Activated CD4-positive, alpha-beta memory T cell treated with anti-CD3 and anti-CD28 coated beads, Interleukin-2, amount 10 ng/mL, durations not matched to agents 7 days and 5 days (primary cell): ENCODE results near the gene TOM1. TPM values are rescaled to one million over a fixed set of nuclear protein-coding genes. Genes with fewer than 3 reads are reported as not detected.

ENCODE experiments used
- CTCF ChIA-PET: fragments of 350-600 bp; sonication (Branson Sonifier 250); formaldehyde crosslinking; loops from one replicate; lab custom pipeline; 2021; ENCODE audit warnings: antibody characterized with exemption, inconsistent platforms; lab: Charles Lee
- POLR2A ChIA-PET: fragments of 350-600 bp; sonication (Branson Sonifier 250); formaldehyde crosslinking; loops from one replicate; lab custom pipeline; 2021; ENCODE audit warnings: antibody characterized with exemption; lab: Charles Lee
- DNase-seq: peaks from one replicate; pipeline ENCODE4 v3.0.0-alpha.2; 2020
- H3K27ac Mint-ChIP-seq: one replicate; pipeline ENCODE4 v1.8.0; 2021; ENCODE audit warnings: mild to moderate bottlenecking, mixed read lengths
- H3K27me3 Mint-ChIP-seq: one replicate; pipeline ENCODE4 v1.8.0; 2021; ENCODE audit warnings: mixed read lengths
- H3K36me3 Mint-ChIP-seq: one replicate; pipeline ENCODE4 v1.8.0; 2021; ENCODE audit warnings: low read depth, mixed read lengths
- H3K4me1 Mint-ChIP-seq: one replicate; pipeline ENCODE4 v1.8.0; 2021; ENCODE audit warnings: mixed read lengths
- H3K4me3 Mint-ChIP-seq: one replicate; pipeline ENCODE4 v1.8.0; 2021; ENCODE audit warnings: mild to moderate bottlenecking, mixed read lengths
- H3K9me3 Mint-ChIP-seq: one replicate; pipeline ENCODE4 v1.8.0; 2021; ENCODE audit warnings: mixed read lengths
- total RNA-seq, 2 experiments: library from RNA; stranded (reverse); gene quantifications; one replicate each; pipeline ENCODE4 v1.2.3, GENCODE V29; 2021

TOM1 gene
- total RNA-seq, 2 experiments from 2014 or later = 37.3 to 41.4 TPM

GRCh38 chr22:35276019-35276418 lies 23.7 kb upstream of the TOM1 start:
- no peaks in the 10 kb centered on the region for H3K9me3 Mint-ChIP-seq
- H3K4me1 Mint-ChIP-seq = peaks cover 29% of the 10 kb centered on the region
- ChIA-PET POLR2A (no interaction called here), CTCF (interaction anchor here (1.2 kb wide), 1 partner anchor 126 kb away, joined by 4 read pairs; no protein-coding TSS in a partner anchor)
- peaks cover 48% of the 10 kb centered on the region for H3K36me3 Mint-ChIP-seq
- H3K27me3 Mint-ChIP-seq = no peaks in the 10 kb centered on the region
- no peak for DNase-seq
- H3K4me3 Mint-ChIP-seq = no peak overlapping the region
- no peak overlapping the region for H3K27ac Mint-ChIP-seq

GRCh38 chr22:35288116-35288515 lies 11.6 kb upstream of the TOM1 start:
- ChIA-PET POLR2A (no interaction called here), CTCF (no interaction called here)
- Mint-ChIP-seq H3K27me3 (no peaks in the 10 kb centered on the region), H3K9me3 (no peaks in the 10 kb centered on the region), H3K4me3 (no peak overlapping the region), H3K36me3 (peaks cover 58% of the 10 kb centered on the region), H3K4me1 (peaks cover under 1% of the 10 kb centered on the region), H3K27ac (no peak overlapping the region)
- DNase-seq = no peak

GRCh38 chr22:35292786-35293185 lies 6.9 kb upstream of the TOM1 start:
- Mint-ChIP-seq H3K27ac (no peak overlapping the region), H3K4me3 (no peak overlapping the region), H3K4me1 (no peaks in the 10 kb centered on the region), H3K36me3 (peaks cover 43% of the 10 kb centered on the region), H3K9me3 (no peaks in the 10 kb centered on the region), H3K27me3 (no peaks in the 10 kb centered on the region)
- DNase-seq = no peak
- CTCF ChIA-PET = no interaction called here
- POLR2A ChIA-PET = interaction anchor here (0.8 kb wide), 1 partner anchor 35 kb away, joined by 4 read pairs; no protein-coding TSS in a partner anchor

GRCh38 chr22:35296051-35296450 lies 3.6 kb upstream of the TOM1 start:
- H3K27ac Mint-ChIP-seq = no peak overlapping the region
- H3K4me3 Mint-ChIP-seq = no peak overlapping the region
- no peaks in the 10 kb centered on the region for H3K27me3 Mint-ChIP-seq
- H3K36me3 Mint-ChIP-seq = peaks cover 32% of the 10 kb centered on the region
- DNase-seq = no peak
- CTCF ChIA-PET = interaction anchor here (0.7 kb wide), 1 partner anchor 33 kb away, joined by 3 read pairs; no protein-coding TSS in a partner anchor
- H3K4me1 Mint-ChIP-seq = peaks cover 8% of the 10 kb centered on the region
- POLR2A ChIA-PET = no interaction called here
- H3K9me3 Mint-ChIP-seq = no peaks in the 10 kb centered on the region

- peak overlapping the region; percentile 93 for H3K27ac Mint-ChIP-seq
- no peaks in the 10 kb centered on the region for H3K27me3 Mint-ChIP-seq
- CTCF ChIA-PET = interaction anchor here (0.6 to 1.4 kb wide), 8 partner anchors 13 to 767 kb away, joined by 3 to 15 read pairs (median 5); no protein-coding TSS in a partner anchor
- H3K36me3 Mint-ChIP-seq = peaks cover 5% of the 10 kb centered on the region
- DNase-seq = no peak
- peak overlapping the region; percentile 92 for H3K4me3 Mint-ChIP-seq
- peaks cover 21% of the 10 kb centered on the region for H3K4me1 Mint-ChIP-seq
- no peaks in the 10 kb centered on the region for H3K9me3 Mint-ChIP-seq
- POLR2A ChIA-PET = interaction anchor here (0.9 to 1.9 kb wide), 21 partner anchors 8 to 349 kb away, joined by 3 to 24 read pairs (median 5); partner anchors contain the start of genes APOL6, HMGXB4 and MCM5
Observed at GRCh38 chr22:35299217-35299672, 449 bp upstream of the TOM1 start.

GRCh38 chr22:35301372-35301874 lies 1.7 kb downstream of the TOM1 start:
- no peak for DNase-seq
- H3K9me3 Mint-ChIP-seq = no peaks in the 10 kb centered on the region
- H3K36me3 Mint-ChIP-seq = peaks cover 3% of the 10 kb centered on the region
- no peak overlapping the region for H3K27ac Mint-ChIP-seq
- peak overlapping the region; percentile 57 for H3K4me3 Mint-ChIP-seq
- ChIA-PET POLR2A (interaction anchor here (1.9 kb wide), 1 partner anchor 43 kb away, joined by 6 read pairs; no protein-coding TSS in a partner anchor), CTCF (interaction anchor here (0.7 kb wide), 1 partner anchor 70 kb away, joined by 3 read pairs; no protein-coding TSS in a partner anchor)
- H3K27me3 Mint-ChIP-seq = no peaks in the 10 kb centered on the region
- peaks cover 35% of the 10 kb centered on the region for H3K4me1 Mint-ChIP-seq

GRCh38 chr22:35303029-35303624 lies 3.4 kb downstream of the TOM1 start:
- ChIA-PET CTCF (interaction anchor here (0.7 kb wide), 1 partner anchor 14 kb away, joined by 3 read pairs; no protein-coding TSS in a partner anchor), POLR2A (interaction anchor here (0.6 to 1.2 kb wide), 4 partner anchors 27 to 1473 kb away, joined by 3 to 4 read pairs (median 3); partner anchors contain the start of gene IFT27)
- no peaks in the 10 kb centered on the region for H3K27me3 Mint-ChIP-seq
- no peaks in the 10 kb centered on the region for H3K9me3 Mint-ChIP-seq
- H3K27ac Mint-ChIP-seq = no peak overlapping the region
- no peak for DNase-seq
- no peak overlapping the region for H3K4me3 Mint-ChIP-seq
- peaks cover 50% of the 10 kb centered on the region for H3K4me1 Mint-ChIP-seq
- H3K36me3 Mint-ChIP-seq = peaks cover 3% of the 10 kb centered on the region

GRCh38 chr22:35305525-35306070 lies 5.9 kb downstream of the TOM1 start:
- DNase-seq = no peak
- Mint-ChIP-seq H3K36me3 (peaks cover 3% of the 10 kb centered on the region), H3K4me3 (no peak overlapping the region), H3K27me3 (no peaks in the 10 kb centered on the region), H3K4me1 (peaks cover 70% of the 10 kb centered on the region), H3K9me3 (no peaks in the 10 kb centered on the region), H3K27ac (no peak overlapping the region)
- ChIA-PET CTCF (interaction anchor here (1.1 to 1.2 kb wide), 2 partner anchors 45 to 74 kb away, joined by 3 read pairs; no protein-coding TSS in a partner anchor), POLR2A (interaction anchor here (1.0 to 2.4 kb wide), 3 partner anchors 30 to 48 kb away, joined by 3 to 10 read pairs (median 3); partner anchors contain the start of gene HMGXB4)

GRCh38 chr22:35306350-35306967 lies 6.8 kb downstream of the TOM1 start:
- ChIA-PET CTCF (interaction anchor here (1.0 to 1.2 kb wide), 5 partner anchors 24 to 75 kb away, joined by 3 to 6 read pairs (median 3); no protein-coding TSS in a partner anchor), POLR2A (interaction anchor here (0.5 to 2.4 kb wide), 5 partner anchors 23 to 320 kb away, joined by 3 to 10 read pairs (median 4); partner anchors contain the start of gene HMGXB4)
- Mint-ChIP-seq H3K27me3 (no peaks in the 10 kb centered on the region), H3K9me3 (no peaks in the 10 kb centered on the region), H3K4me3 (no peak overlapping the region), H3K36me3 (peaks cover 3% of the 10 kb centered on the region), H3K27ac (no peak overlapping the region), H3K4me1 (peaks cover 72% of the 10 kb centered on the region)
- no peak for DNase-seq

GRCh38 chr22:35307372-35307771 lies 7.7 kb downstream of the TOM1 start:
- H3K36me3 Mint-ChIP-seq = peaks cover 3% of the 10 kb centered on the region
- H3K27ac Mint-ChIP-seq = no peak overlapping the region
- H3K27me3 Mint-ChIP-seq = no peaks in the 10 kb centered on the region
- peaks cover 74% of the 10 kb centered on the region for H3K4me1 Mint-ChIP-seq
- no peaks in the 10 kb centered on the region for H3K9me3 Mint-ChIP-seq
- ChIA-PET POLR2A (interaction anchor here (0.9 to 2.4 kb wide), 3 partner anchors 22 to 50 kb away, joined by 3 to 10 read pairs (median 4); partner anchors contain the start of gene HMGXB4), CTCF (interaction anchor here (1.0 to 1.2 kb wide), 3 partner anchors 23 to 76 kb away, joined by 3 to 6 read pairs (median 5); no protein-coding TSS in a partner anchor)
- H3K4me3 Mint-ChIP-seq = no peak overlapping the region
- no peak for DNase-seq

GRCh38 chr22:35307892-35308291 lies 8.2 kb downstream of the TOM1 start:
- POLR2A ChIA-PET = interaction anchor here (1.1 to 1.6 kb wide), 2 partner anchors 8 to 22 kb away, joined by 4 to 7 read pairs; partner anchors contain the start of gene TOM1
- Mint-ChIP-seq H3K27me3 (no peaks in the 10 kb centered on the region), H3K27ac (no peak overlapping the region), H3K9me3 (no peaks in the 10 kb centered on the region), H3K4me3 (no peak overlapping the region), H3K36me3 (peaks cover 3% of the 10 kb centered on the region), H3K4me1 (peaks cover 78% of the 10 kb centered on the region)
- no peak for DNase-seq
- CTCF ChIA-PET = interaction anchor here (0.6 to 1.0 kb wide), 2 partner anchors 51 to 76 kb away, joined by 3 to 5 read pairs; no protein-coding TSS in a partner anchor

GRCh38 chr22:35308480-35309021 lies 8.9 kb downstream of the TOM1 start:
- DNase-seq = no peak
- Mint-ChIP-seq H3K36me3 (peaks cover 3% of the 10 kb centered on the region), H3K4me1 (peaks cover 81% of the 10 kb centered on the region), H3K27ac (peak overlapping the region; percentile 74), H3K4me3 (no peak overlapping the region), H3K27me3 (no peaks in the 10 kb centered on the region), H3K9me3 (no peaks in the 10 kb centered on the region)
- POLR2A ChIA-PET = interaction anchor here (1.1 to 1.6 kb wide), 2 partner anchors 9 to 22 kb away, joined by 4 to 7 read pairs; partner anchors contain the start of gene TOM1
- CTCF ChIA-PET = interaction anchor here (0.6 kb wide), 1 partner anchor 51 kb away, joined by 5 read pairs; no protein-coding TSS in a partner anchor
